ENCODE measurements around the gene IL2.

DNA sequence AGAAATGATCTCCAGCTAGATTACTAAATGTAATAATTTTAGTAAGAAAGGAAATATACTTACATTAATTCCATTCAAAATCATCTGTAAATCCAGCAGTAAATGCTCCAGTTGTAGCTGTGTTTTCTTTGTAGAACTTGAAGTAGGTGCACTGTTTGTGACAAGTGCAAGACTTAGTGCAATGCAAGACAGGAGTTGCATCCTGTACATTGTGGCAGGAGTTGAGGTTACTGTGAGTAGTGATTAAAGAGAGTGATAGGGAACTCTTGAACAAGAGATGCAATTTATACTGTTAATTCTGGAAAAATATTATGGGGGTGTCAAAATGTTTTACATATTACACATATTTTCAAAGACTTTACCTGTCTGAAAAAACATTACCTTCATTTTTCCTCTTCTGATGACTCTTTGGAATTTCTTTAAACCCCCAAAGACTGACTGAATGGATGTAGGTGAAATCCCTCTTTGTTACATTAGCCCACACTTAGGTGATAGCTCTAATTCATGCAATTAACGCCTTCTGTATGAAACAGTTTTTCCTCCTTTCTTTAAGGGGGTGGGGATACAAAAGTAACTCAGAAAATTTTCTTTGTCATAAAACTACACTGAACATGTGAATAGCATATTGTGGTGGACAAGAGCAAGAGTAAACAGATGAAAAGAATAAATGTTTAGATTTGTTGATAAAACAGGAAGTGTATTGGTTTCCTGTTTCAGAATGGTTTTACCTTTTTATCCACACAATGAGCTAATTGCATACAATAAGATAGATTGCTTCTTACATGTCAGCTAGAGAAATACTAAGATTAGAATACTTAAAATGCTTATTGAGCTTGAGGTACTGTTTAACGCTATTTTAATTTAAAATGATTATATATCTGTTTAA is at the start of gene IL2:
- TF ChIP-seq TAF1 (IDR thresholded peaks at IDR 0.05; ENCODE audit: borderline replicate concordance, low read depth, low read length) (no peak), POLR2A (IDR thresholded peaks at IDR 0.05; ENCODE audit: low read depth, low read length) (no peak), POLR2AphosphoS5 (IDR thresholded peaks at IDR 0.05; ENCODE audit: low read depth, low read length) (no peak)

Measured in GM12892 (cell line).